ENCODE measurements around the gene ADAMTS9. TPM values are rescaled to one million over a fixed set of nuclear protein-coding genes. Genes with fewer than 3 reads are reported as not detected.

Gene ADAMTS9
- total RNA-seq, 1 donor: 0.54 TPM

DNA sequence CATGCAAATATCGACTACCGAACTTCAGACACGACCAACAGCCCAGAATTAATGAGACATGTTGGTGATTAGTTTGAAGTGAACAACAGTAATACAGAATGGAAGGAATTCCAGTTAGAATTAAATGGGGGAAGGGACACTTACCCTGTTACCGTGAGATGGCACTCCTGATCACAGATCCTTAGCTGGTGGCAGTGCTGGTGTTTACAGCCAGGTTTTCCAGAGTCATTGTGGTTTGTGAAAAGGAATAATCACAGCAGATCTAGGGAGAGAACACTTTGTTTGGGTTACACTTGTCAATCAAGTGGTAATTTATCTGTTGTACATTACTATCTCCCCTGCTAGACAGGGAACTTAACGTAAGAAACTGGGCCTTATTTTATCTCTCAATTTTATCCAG lies 217.4 kb downstream of the ADAMTS9 start:
- H3K4me3 ChIP-seq (ENCODE audit: low read depth, low read length): no peak overlapping the region
- DNase-seq (ENCODE audit: low read depth): no peak
- no peak for TF ChIP-seq CTCF (IDR thresholded peaks at IDR 0.05; ENCODE audit: insufficient read depth, low read length)

DNA sequence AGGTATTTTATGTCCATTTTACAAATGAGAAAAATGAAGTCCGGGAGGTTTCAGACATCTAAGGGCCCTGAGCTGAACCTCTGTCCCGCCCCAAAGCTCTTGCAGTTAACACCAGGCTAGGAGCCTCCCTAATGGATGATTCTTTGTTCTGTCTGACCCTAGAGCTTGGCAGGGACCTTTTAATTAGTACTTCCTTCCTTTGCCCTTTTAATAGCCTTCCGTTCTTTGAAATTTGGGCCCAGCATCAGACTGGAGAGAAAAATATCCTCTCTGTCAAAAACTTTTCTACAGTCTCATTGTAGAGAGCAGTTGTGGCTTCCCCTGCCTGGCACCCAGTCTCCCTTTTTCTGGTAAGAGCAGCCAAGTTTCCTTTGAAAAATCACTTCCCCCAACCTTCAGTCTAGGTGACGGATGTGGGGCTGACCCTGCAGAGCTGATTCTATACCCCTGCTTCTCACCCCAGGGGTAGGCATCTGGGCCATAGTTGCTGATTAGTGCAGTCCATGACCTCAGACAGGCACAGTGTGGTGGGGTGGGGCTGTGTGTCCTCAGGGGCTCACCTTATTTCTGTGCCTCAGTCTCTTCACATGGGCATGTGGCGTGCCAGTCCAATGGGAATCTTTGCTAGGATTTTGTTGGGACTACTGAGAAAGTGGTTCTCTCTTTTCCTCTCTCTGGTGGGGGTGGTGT lies 220.4 kb downstream of the ADAMTS9 start:
- no peak for DNase-seq (ENCODE audit: low read depth)

More for the DNA sequence above, 220.4 kb downstream of the ADAMTS9 start:
- no peak for TF ChIP-seq CTCF (IDR thresholded peaks at IDR 0.05; ENCODE audit: insufficient read depth, low read length)
- no peak overlapping the region for H3K4me3 ChIP-seq (ENCODE audit: low read depth, low read length)

Small RNA genes within 50 kb of the gene (small RNA-seq; reads per million reads assigned to genes)
- gene RNU6-739P: not detected
